ENCODE data around the gene MPDZ.

Gene MPDZ

GRCh38 chr9:13292158-13292557 lies 12.7 kb upstream of the MPDZ start:
- Histone ChIP-seq H2AFZ (ENCODE audit: insufficient read depth, low read length, poor library complexity) (no peak overlapping the region), H3K27ac (ENCODE audit: low read depth, low read length) (no peak overlapping the region), H2BK12ac (ENCODE audit: low read length) (no peak overlapping the region), H3K79me1 (ENCODE audit: low read length) (no peaks in the 10 kb centered on the region), H3K27me3 (ENCODE audit: insufficient read depth, low read length) (no peaks in the 10 kb centered on the region), H3K4me3 (ENCODE audit: low read depth, low read length) (no peak overlapping the region), H2AK5ac (ENCODE audit: low read length) (no peak overlapping the region), H3K9ac (ENCODE audit: low read length) (no peak overlapping the region), H2BK120ac (ENCODE audit: insufficient read depth, low read length, poor library complexity) (no peak overlapping the region), H3K9me3 (ENCODE audit: insufficient read depth, low read depth, low read length) (no peaks in the 10 kb centered on the region), H2BK5ac (ENCODE audit: low read depth, low read length, poor library complexity) (no peak overlapping the region), H3K4ac (ENCODE audit: low read depth, low read length) (no peak overlapping the region), H4K8ac (ENCODE audit: low read depth, low read length) (no peak overlapping the region), H3K4me1 (ENCODE audit: control insufficient read depth in 1 of 2, insufficient read depth in 2 of 2, low read length in 2 of 2) (no peaks in the 10 kb centered on the region), H3K23ac (ENCODE audit: low read length) (no peak overlapping the region), H4K91ac (ENCODE audit: low read depth, low read length) (no peak overlapping the region), H3K14ac (ENCODE audit: low read length) (no peak overlapping the region), H3K18ac (ENCODE audit: low read length) (no peak overlapping the region), H3K4me2 (ENCODE audit: low read length) (no peak overlapping the region), H3K79me2 (ENCODE audit: control insufficient read depth, insufficient read depth, low read length, poor library complexity) (no peaks in the 10 kb centered on the region), H3K36me3 (ENCODE audit: control insufficient read depth in 1 of 2, insufficient read depth in 2 of 2, low read length in 2 of 2) (no peaks in the 10 kb centered on the region), H4K12ac (ENCODE audit: low read depth, low read length) (no peak overlapping the region)
- no peak for DNase-seq
- no CpG with 5 or more reads among the region's 3 CpGs for WGBS (ENCODE audit: extremely low coverage, insufficient coverage, insufficient read length)

- no peak overlapping the region for H3K27ac ChIP-seq (ENCODE audit: low read depth, low read length)
- WGBS (ENCODE audit: extremely low coverage, insufficient coverage, insufficient read length), result no CpG with 5 or more reads among the region's 1 CpG
- H3K23ac ChIP-seq (ENCODE audit: low read length), result no peak overlapping the region
- H2AFZ ChIP-seq (ENCODE audit: insufficient read depth, low read length, poor library complexity), result no peak overlapping the region
- H3K4me2 ChIP-seq (ENCODE audit: low read length), result no peak overlapping the region
- no peak overlapping the region for H3K9ac ChIP-seq (ENCODE audit: low read length)
- H3K4me1 ChIP-seq (ENCODE audit: control insufficient read depth in 1 of 2, insufficient read depth in 2 of 2, low read length in 2 of 2), result no peaks in the 10 kb centered on the region
- no peaks in the 10 kb centered on the region for H3K79me2 ChIP-seq (ENCODE audit: control insufficient read depth, insufficient read depth, low read length, poor library complexity)
- no peak overlapping the region for H4K8ac ChIP-seq (ENCODE audit: low read depth, low read length)
- no peak overlapping the region for H2BK120ac ChIP-seq (ENCODE audit: insufficient read depth, low read length, poor library complexity)
- no peaks in the 10 kb centered on the region for H3K79me1 ChIP-seq (ENCODE audit: low read length)
- H3K14ac ChIP-seq (ENCODE audit: low read length), result no peak overlapping the region
- H3K9me3 ChIP-seq (ENCODE audit: insufficient read depth, low read depth, low read length), result no peaks in the 10 kb centered on the region
- H3K27me3 ChIP-seq (ENCODE audit: insufficient read depth, low read length), result no peaks in the 10 kb centered on the region
- no peak overlapping the region for H3K18ac ChIP-seq (ENCODE audit: low read length)
- no peak overlapping the region for H2AK5ac ChIP-seq (ENCODE audit: low read length)
- H3K4ac ChIP-seq (ENCODE audit: low read depth, low read length), result no peak overlapping the region
- DNase-seq, result no peak
- no peak overlapping the region for H2BK12ac ChIP-seq (ENCODE audit: low read length)
- no peak overlapping the region for H4K91ac ChIP-seq (ENCODE audit: low read depth, low read length)
- H2BK5ac ChIP-seq (ENCODE audit: low read depth, low read length, poor library complexity), result no peak overlapping the region
- no peak overlapping the region for H3K4me3 ChIP-seq (ENCODE audit: low read depth, low read length)
- H4K12ac ChIP-seq (ENCODE audit: low read depth, low read length), result no peak overlapping the region
- H3K36me3 ChIP-seq (ENCODE audit: control insufficient read depth in 1 of 2, insufficient read depth in 2 of 2, low read length in 2 of 2), result no peaks in the 10 kb centered on the region
Observed at GRCh38 chr9:13291718-13292117, 12.2 kb upstream of the MPDZ start.

- Histone ChIP-seq H4K8ac (ENCODE audit: low read depth, low read length) (no peak overlapping the region), H3K4me2 (ENCODE audit: low read length) (no peak overlapping the region), H3K14ac (ENCODE audit: low read length) (no peak overlapping the region), H3K27me3 (ENCODE audit: insufficient read depth, low read length) (no peaks in the 10 kb centered on the region), H3K18ac (ENCODE audit: low read length) (no peak overlapping the region), H2BK12ac (ENCODE audit: low read length) (no peak overlapping the region), H3K4me1 (ENCODE audit: control insufficient read depth in 1 of 2, insufficient read depth in 2 of 2, low read length in 2 of 2) (peaks cover 0 to 4% of the 10 kb centered on the region in 2 experiments), H2BK120ac (ENCODE audit: insufficient read depth, low read length, poor library complexity) (no peak overlapping the region), H3K9ac (ENCODE audit: low read length) (no peak overlapping the region), H3K23ac (ENCODE audit: low read length) (no peak overlapping the region), H3K79me1 (ENCODE audit: low read length) (peaks cover 6% of the 10 kb centered on the region), H2AK5ac (ENCODE audit: low read length) (no peak overlapping the region), H2AFZ (ENCODE audit: insufficient read depth, low read length, poor library complexity) (no peak overlapping the region), H4K91ac (ENCODE audit: low read depth, low read length) (no peak overlapping the region), H3K4me3 (ENCODE audit: low read depth, low read length) (no peak overlapping the region), H3K4ac (ENCODE audit: low read depth, low read length) (no peak overlapping the region), H2BK5ac (ENCODE audit: low read depth, low read length, poor library complexity) (no peak overlapping the region), H3K9me3 (ENCODE audit: insufficient read depth, low read depth, low read length) (no peaks in the 10 kb centered on the region), H3K79me2 (ENCODE audit: control insufficient read depth, insufficient read depth, low read length, poor library complexity) (peaks cover 3% of the 10 kb centered on the region), H3K36me3 (ENCODE audit: control insufficient read depth in 1 of 2, insufficient read depth in 2 of 2, low read length in 2 of 2) (no peaks in the 10 kb centered on the region), H3K27ac (ENCODE audit: low read depth, low read length) (no peak overlapping the region), H4K12ac (ENCODE audit: low read depth, low read length) (no peak overlapping the region)
- WGBS (ENCODE audit: extremely low coverage, insufficient coverage, insufficient read length), result no CpG with 5 or more reads among the region's 3 CpGs
- DNase-seq, result no peak
Observed at GRCh38 chr9:13284011-13284410, 4.5 kb upstream of the MPDZ start.

GRCh38 chr9:13282998-13283397 lies 3.5 kb upstream of the MPDZ start:
- Histone ChIP-seq H3K4me2 (ENCODE audit: low read length) (no peak overlapping the region), H4K8ac (ENCODE audit: low read depth, low read length) (no peak overlapping the region), H2BK120ac (ENCODE audit: insufficient read depth, low read length, poor library complexity) (no peak overlapping the region), H3K4me3 (ENCODE audit: low read depth, low read length) (no peak overlapping the region), H2BK5ac (ENCODE audit: low read depth, low read length, poor library complexity) (no peak overlapping the region), H3K18ac (ENCODE audit: low read length) (no peak overlapping the region), H3K36me3 (ENCODE audit: control insufficient read depth in 1 of 2, insufficient read depth in 2 of 2, low read length in 2 of 2) (no peaks in the 10 kb centered on the region), H2AK5ac (ENCODE audit: low read length) (no peak overlapping the region), H3K27ac (ENCODE audit: low read depth, low read length) (no peak overlapping the region), H3K9me3 (ENCODE audit: insufficient read depth, low read depth, low read length) (no peaks in the 10 kb centered on the region), H3K9ac (ENCODE audit: low read length) (no peak overlapping the region), H3K79me1 (ENCODE audit: low read length) (peaks cover 15% of the 10 kb centered on the region), H4K12ac (ENCODE audit: low read depth, low read length) (no peak overlapping the region), H2BK12ac (ENCODE audit: low read length) (no peak overlapping the region), H3K14ac (ENCODE audit: low read length) (no peak overlapping the region), H4K91ac (ENCODE audit: low read depth, low read length) (no peak overlapping the region), H3K23ac (ENCODE audit: low read length) (no peak overlapping the region), H2AFZ (ENCODE audit: insufficient read depth, low read length, poor library complexity) (no peak overlapping the region), H3K27me3 (ENCODE audit: insufficient read depth, low read length) (no peaks in the 10 kb centered on the region), H3K79me2 (ENCODE audit: control insufficient read depth, insufficient read depth, low read length, poor library complexity) (peaks cover 10% of the 10 kb centered on the region), H3K4me1 (ENCODE audit: control insufficient read depth in 1 of 2, insufficient read depth in 2 of 2, low read length in 2 of 2) (peaks cover 0 to 4% of the 10 kb centered on the region in 2 experiments), H3K4ac (ENCODE audit: low read depth, low read length) (no peak overlapping the region)
- no peak for DNase-seq

Measured in trophoblast cell (in vitro differentiated cells and primary cell).